Measurements from ENCODE around the gene AFDN. TPM values are rescaled to one million over a fixed set of nuclear protein-coding genes. Genes with fewer than 3 reads are reported as not detected.

The AFDN gene
- total and polyA plus RNA-seq, 10 of the 15 experiments (the other 5 are each of a cell fraction or from before 2014, with no cell fraction given): 5.7 to 68.2 (median 45.1) TPM

GRCh38 chr6:167817016-167817415, 9.7 kb upstream of the AFDN start (continued):
- no peak for TF ChIP-seq NR2C2 (IDR thresholded peaks at IDR 0.05; ENCODE audit: borderline replicate concordance, control insufficient read depth, insufficient read length, low read depth)
- no peak for TF ChIP-seq JUND (IDR thresholded peaks at IDR 0.05; ENCODE audit: low read depth, low read length)
- TF ChIP-seq KDM1A (IDR thresholded peaks at IDR 0.05; ENCODE audit: borderline replicate concordance): no peak
- TF ChIP-seq FOS (IDR thresholded peaks at IDR 0.05; ENCODE audit: borderline replicate concordance, extremely low read depth, insufficient read length): no peak
- TF ChIP-seq SPI1 (IDR thresholded peaks at IDR 0.05; ENCODE audit: borderline replicate concordance, insufficient read depth, low read depth, low read length): no peak
- no peak for TF ChIP-seq E2F4 (IDR thresholded peaks at IDR 0.05; ENCODE audit: low read depth, low read length)
- TF ChIP-seq GABPA (IDR thresholded peaks at IDR 0.05; ENCODE audit: low read depth): no peak
- TF ChIP-seq ELK1 (IDR thresholded peaks at IDR 0.05; ENCODE audit: low read depth, low read length): no peak

- Histone ChIP-seq H3K36me3 (ENCODE audit: control insufficient read depth in 2 of 2, insufficient read depth in 2 of 2, low read length in 1 of 2) (no peaks in the 10 kb centered on the region), H3K79me2 (ENCODE audit: control insufficient read depth, insufficient read depth, low read length) (no peaks in the 10 kb centered on the region), H2AFZ (ENCODE audit: control insufficient read depth, low read depth, low read length) (no peak overlapping the region), H4K20me1 (ENCODE audit: control insufficient read depth, insufficient read depth) (no peaks in the 10 kb centered on the region), H3K27me3 (replicated peaks in 1 of 2; ENCODE audit: control insufficient read depth in 2 of 2, insufficient read depth in 2 of 2, low read length in 1 of 2) (no peaks in the 10 kb centered on the region), H3K27ac (ENCODE audit: control insufficient read depth, insufficient read depth) (no peak overlapping the region), H3K9ac (ENCODE audit: control insufficient read depth, insufficient read depth, low read length) (no peak overlapping the region), H3K4me1 (ENCODE audit: control insufficient read depth, insufficient read depth, low read length) (no peaks in the 10 kb centered on the region), H3K9me3 (replicated peaks; ENCODE audit: control insufficient read depth, insufficient read depth, low read length) (no peaks in the 10 kb centered on the region), H3K4me3 (no peak overlapping the region), H3K4me2 (ENCODE audit: control insufficient read depth, insufficient read depth) (no peak overlapping the region)
- ChIA-PET RAD21 (ENCODE audit: unreplicated experiment) (no interaction called here), POLR2A (no interaction called here), SMC1A (ENCODE audit: uncharacterized antibody, unreplicated experiment) (no interaction called here), CTCF (no interaction called here)
- FAIRE-seq: no peak
- in situ Hi-C loops (cut with MboI) (no loop called here), intact Hi-C loops (cut with micrococcal nuclease; ENCODE audit: unreplicated experiment) (no loop called here)
- no peak for DNase-seq (ENCODE audit: low read depth, low spot score)
- 0% methylated on average over 1 of the region's 1 CpG for WGBS (ENCODE audit: insufficient coverage, insufficient replicate concordance, low lambda C conversion rate, missing lambda C conversion rate)
- ATAC-seq: peak; percentile 36
- BruUV-seq (replicated peaks): no TSS peak
- no peak for TF ChIP-seq WRNIP1 (IDR thresholded peaks at IDR 0.05; ENCODE audit: borderline replicate concordance, low read depth, low read length)
- TF ChIP-seq POU2F2 (IDR thresholded peaks at IDR 0.05; ENCODE audit: borderline replicate concordance, low read depth, low read length): no peak
- TF ChIP-seq ZSCAN29 (IDR thresholded peaks at IDR 0.05): no peak
- TF ChIP-seq EGR1 (IDR thresholded peaks at IDR 0.05; ENCODE audit: borderline replicate concordance in 1 of 2, low read depth in 2 of 2, low read length in 2 of 2): no peak
Measured at GRCh38 chr6:167817729-167818128, 9.0 kb upstream of the AFDN start.

All from GM12878 (cell line).